Activated T-cell treated with anti-CD3 and anti-CD28 coated beads for 1 hour (primary cell): ENCODE data around the gene TMEM126A.
"Not testable (repeated sequence)": the region's sequence is repeated elsewhere in the genome, so short reads cannot be mapped to it uniquely, and the experiment has no call there.

Experiments
- DNase-seq: peaks from one replicate; pipeline ENCODE4 v3.0.0-alpha.2; 2020; ENCODE audit warnings: low read depth

Gene TMEM126A

DNA sequence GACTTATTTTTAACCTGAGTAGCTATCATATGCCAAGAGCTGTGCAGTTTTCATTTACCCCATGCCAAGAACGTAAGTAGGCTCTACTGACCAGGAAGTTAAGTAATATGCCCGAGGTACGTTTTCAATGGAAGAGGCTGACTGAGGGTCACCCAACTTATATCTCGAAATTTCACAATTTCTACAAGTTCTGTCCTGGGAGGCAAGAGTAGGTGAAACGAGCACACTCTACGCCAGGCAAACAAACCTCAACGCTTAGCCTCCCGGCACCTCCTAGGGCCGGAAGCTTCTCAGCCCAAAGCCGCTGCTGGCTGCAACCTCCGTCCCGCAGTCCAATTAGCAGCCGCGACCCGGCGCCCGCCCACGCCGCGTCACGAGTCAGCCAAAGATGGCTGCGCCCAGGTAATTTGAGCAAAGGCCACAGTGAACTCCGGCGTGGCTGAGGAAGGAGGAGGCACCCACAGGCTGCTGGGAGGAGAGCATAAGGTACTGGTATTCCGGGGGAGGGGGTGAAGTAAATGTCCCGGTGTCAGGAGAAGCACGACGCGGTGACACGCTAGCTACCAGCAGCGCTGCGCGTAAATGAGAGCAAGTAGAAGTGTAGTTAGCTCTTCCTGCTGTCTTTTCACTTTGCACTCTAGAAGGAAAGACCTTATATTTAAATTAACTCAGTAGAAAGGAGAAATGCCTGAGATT is at the start of gene TMEM126A:
TMEM126A (plus strand) TSS at position 364 of the 696 bp plus-strand sequence. CDS start 2,289 bp downstream, outside the sequence.
- peak; percentile 84 for DNase-seq

DNA sequence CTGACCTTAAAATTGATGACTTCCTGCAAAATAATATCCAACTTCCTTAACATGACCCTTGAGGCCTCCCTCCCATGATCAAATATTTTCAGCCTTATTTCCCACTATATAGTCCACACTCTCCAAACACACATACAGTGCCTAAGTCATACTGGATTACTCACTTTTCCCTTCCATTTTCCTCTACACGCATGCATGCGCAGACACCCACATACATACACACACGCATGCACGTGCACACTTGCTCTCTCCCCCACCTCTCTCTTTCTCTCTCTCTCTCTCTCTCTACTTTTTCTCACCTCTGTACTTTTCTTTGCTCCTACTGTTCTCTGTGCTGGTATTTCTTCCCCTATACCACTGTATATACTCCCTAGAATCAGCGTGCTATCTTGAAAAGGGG is 48.7 kb upstream of the TMEM126A start:
- DNase-seq: no peak

GRCh38 chr11:85602526-85603213 is 45.1 kb upstream of the TMEM126A start:
- no peak for DNase-seq

GRCh38 chr11:85603220-85603619 is 44.5 kb upstream of the TMEM126A start:
- DNase-seq: no peak

- DNase-seq: not testable (repeated sequence)
These were observed 41.5 kb upstream of the TMEM126A start for GRCh38 chr11:85606237-85606636.

- DNase-seq: not testable (repeated sequence)
These were observed 39.1 kb upstream of the TMEM126A start for GRCh38 chr11:85608621-85609020.

GRCh38 chr11:85609286-85609685 is 38.5 kb upstream of the TMEM126A start:
- DNase-seq: not testable (repeated sequence)

DNA sequence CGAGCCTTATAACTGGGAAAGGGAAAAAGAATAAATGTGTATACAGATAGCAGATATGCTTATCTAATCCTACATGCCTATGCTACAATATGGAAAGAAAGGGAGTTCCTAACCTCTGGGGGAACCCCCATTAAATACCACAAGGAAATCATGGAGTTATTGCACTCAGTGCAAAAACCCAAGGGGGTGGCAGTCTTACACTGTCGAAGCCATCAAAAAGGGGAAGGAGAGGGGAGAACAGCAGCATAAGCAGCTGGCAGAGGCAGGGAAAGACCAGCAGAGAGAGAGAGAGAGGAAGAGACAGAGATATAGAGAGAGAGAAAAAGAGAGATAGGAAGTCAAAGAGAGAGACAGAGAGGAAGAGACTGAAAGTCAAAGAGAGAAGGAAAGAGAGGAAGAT is 36.1 kb upstream of the TMEM126A start:
- DNase-seq: not testable (repeated sequence)

- DNase-seq: no peak
These were observed 28.3 kb upstream of the TMEM126A start for GRCh38 chr11:85619499-85619898.

DNA sequence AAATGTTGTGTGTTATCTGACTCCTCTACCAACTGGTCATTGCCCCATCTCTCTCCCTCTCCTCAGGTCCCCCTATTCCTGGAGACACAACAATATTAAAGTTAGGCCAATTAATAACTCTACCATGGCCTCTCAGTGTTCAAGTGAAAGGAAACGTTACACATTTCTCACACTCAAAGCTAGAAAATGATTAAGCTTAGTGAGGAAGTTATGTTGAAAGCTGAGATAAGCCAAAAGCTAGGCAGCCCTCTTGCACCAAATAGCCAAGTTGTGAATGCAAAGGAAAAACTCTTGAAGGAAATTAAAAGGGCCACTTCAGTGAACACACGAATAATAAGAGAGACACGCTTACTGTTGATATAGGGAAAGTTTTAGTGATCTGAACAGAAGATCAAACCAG is 27.5 kb upstream of the TMEM126A start:
- no peak for DNase-seq

DNA sequence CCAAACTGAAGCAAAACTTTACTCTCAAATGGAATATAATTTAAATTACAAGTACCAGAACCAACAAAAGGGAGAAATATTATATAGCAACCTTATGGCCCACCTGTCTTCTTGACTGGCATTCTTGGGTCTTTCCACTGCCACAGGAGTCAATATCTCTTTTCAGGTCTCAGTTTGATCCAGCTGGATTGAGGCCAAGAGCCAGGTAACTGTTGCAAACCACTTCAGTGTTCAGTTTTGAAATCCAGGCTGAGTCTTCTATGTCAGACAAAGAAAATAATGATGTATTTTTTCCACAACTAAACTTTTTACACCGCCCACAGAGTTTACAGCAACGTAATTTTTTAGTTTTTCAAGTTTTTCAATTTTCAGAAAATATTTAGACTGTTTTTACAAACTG is 21.3 kb upstream of the TMEM126A start:
- no peak for DNase-seq

DNA sequence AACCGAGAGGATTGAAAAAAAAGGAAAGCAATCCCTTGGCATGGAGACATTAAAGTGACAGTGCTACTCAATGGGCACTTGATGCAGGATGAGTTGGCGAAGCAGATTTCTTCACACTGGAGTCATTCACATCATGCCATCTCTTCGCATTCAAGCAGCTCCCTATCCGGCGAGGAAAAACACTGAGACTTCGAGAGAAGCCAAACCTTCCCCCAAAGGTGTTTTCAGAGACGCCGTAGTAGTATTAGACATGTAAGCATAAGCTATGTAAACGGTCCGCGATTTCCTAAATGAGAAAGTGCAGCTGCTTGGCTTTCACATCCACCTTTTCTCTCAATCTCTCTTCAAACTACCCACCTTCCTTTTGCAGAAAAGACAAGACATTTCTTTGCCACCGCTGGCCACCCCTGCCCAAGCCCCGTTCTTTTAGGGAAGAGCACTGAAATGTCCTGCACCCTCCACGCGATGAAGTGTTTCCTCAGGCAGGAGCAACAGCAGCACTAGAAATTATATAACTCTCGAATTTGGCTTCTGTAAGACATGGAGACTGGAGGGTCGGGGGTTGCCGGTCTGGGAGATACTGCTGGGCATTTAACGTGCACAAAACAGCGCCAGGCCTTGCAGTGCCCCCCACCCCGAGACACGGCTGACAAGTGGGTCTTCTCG is 20.3 kb upstream of the TMEM126A start, which contains the start of gene DLG2:
DLG2 (minus strand) TSS at position 13 of the 666 bp plus-strand sequence.
- no peak for DNase-seq

DNA sequence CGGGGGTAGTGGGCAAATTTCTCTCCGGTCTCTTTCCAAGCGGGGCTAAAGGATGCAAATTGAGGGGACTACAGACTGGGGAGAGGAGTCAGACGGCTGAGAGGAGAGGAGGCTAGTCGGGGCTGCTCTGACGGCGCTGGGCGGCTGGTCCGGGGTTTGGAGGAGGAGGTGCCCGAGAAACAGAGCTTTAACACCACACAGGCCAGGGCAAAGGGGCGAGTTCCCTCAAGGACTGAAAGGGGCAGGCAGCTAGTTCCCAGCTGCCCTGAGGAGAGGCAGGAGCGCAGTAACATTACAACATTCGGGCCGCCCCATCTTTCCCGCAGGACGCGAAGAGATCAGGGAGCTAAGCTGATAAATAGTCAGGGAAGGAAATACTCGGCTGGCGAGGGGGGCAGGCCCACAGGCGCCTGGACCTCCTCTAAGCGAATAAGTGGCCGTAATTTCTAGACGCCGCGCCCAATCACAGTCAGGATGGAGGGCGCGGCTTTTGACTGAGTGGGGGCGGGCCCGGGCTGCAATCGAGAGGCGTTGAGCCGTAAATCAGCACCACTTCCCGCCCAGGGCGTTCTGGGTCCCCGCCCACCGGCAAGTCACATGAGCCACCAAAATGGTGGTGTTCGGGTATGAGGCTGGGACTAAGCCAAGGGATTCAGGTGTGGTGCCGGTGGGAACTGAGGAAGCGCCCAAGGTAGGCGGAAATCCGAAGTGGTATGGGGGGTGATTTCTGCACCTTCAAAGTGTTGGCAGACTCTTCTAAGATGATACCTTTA is 19.6 kb upstream of the TMEM126A start, which contains the start of gene TMEM126B:
TMEM126B (plus strand) TSS at position 596 of the 773 bp plus-strand sequence; CDS start at position 611, 15 bp downstream.
- peak; percentile 92 for DNase-seq

DNA sequence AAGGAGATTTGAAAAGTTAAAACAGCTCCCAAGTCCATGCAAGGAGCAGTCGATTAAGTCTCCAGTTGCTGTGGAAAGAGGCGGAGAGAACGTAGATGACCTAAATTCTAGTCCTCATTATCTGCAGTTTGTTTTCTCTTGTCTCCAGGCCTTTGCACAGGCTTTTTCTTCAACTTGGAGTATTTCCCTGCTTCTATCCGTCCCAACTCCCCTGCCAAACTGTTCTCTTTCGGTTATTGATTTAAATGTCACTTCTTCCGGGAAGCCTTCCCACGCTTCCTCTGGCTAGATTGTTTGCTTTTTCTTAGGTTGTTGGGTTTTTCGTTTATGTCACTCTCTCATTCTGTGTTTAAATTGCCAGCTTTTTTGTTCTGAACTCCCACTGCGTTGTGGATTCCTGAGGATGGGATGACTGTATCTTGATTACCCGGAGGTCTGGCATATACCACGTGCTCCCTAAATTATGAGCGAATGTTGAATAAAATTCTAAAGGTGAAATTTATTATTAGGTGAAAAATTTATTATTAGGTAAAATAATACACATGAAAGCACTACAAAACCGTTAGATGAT is 18.9 kb upstream of the TMEM126A start:
- no peak for DNase-seq

DNA sequence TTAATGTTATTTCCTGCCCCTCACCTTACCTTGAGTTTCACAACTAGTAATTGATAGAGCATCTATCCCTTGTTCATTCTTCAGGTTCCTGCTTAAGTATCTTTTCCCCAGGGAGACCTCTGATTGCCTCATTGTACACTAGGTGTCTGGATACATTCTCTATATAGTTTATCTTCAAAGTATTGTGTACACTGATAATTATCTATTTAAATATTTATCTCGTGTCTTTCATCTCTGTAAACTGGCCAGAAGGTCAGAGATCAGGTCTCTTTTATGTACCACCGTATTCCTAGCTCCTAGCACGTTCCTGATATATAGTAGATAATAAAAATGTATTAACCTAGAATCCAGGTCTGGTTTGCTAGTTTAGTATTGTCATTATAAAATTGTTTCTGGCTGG is 13.0 kb upstream of the TMEM126A start:
- no peak for DNase-seq

GRCh38 chr11:85643191-85643614 is 4.6 kb upstream of the TMEM126A start:
- DNase-seq: no peak

DNA sequence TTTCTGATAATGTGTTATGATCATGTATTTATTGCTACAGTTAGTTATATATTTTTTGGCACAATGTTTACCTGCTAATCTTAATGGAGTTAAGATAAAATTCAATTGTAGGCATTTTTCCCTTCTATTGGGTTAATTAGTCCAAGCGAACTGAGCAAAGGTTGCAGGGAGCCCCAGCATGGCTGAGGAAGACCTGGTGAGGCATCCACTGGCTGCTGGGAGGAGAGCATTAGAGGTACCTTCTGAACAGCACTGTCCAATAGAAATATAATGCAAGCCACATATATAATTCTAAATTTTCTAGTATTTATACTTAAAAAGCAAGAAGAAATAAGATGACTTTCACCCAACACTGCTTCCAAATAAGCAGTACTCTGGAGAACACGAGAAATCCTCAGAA is 689 bp upstream of the TMEM126A start:
- DNase-seq: no peak

DNA sequence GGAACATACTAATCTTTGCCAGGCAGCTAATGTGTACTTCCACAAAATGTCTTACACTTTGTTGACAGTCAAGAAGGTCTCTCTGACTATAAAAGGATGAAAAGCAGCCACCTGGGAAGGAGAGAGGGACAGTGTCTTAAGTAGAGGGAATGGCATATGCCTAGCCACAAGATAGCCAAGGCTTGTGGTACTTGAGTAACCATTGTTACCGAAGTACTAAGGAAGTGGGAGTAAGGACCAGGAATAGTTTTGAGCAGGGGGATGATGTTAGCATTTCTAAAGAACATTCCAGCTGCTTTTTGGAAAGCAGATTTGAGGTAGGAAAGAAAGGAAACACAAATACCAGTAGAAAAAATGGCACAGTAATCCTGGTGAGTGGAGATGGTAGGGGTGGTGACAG is 3.4 kb downstream of the TMEM126A start:
- no peak for DNase-seq

DNA sequence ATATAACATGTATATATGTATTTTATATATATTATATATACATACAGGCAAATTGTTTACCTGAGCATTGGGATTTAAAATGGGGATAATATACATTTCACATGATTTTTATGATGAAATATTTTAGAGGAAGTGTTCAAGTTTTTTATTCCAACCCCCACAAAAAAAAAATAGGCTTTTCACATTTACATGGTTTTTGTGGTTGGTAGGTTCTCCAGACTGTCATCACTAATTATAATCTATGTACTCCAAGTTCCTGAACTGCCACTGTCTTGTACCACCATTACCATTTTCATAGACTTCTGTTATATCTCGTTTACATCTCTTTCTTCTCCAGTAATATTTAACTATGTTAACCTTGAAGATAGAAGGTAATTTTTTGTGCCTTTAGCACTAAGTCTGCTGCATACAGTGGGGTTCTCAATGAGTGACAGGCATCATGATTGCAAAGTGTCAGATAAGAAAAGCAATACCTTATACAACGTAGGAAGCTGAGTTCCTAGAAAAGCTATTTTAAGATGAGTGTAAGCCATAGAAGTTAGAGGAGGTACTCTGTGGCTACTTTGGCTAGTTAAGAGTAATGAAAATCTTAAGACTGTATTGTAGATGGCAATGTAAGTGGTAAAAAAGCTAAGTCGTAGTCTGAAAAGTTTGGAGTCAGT is 5.2 kb downstream of the TMEM126A start:
- no peak for DNase-seq

DNA sequence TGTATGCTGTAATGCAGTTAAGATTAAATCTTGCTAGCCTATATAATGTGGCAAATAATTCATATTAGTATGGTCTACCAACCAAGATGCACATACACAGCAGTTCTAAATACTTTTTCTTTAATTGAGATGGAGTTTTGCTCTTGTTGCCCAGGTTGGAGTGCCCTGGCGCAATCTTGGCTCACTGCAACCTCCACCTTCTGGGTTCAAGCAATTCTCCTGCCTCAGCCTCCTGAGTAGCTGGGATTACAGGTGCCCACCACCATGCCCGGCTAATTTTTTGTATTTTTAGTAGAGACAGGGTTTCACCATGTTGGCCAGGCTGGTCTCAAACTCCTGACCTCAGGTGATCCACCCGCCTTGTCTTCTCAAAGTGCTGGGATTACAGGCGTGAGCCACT is 6.6 kb downstream of the TMEM126A start:
- DNase-seq: not testable (repeated sequence)

DNA sequence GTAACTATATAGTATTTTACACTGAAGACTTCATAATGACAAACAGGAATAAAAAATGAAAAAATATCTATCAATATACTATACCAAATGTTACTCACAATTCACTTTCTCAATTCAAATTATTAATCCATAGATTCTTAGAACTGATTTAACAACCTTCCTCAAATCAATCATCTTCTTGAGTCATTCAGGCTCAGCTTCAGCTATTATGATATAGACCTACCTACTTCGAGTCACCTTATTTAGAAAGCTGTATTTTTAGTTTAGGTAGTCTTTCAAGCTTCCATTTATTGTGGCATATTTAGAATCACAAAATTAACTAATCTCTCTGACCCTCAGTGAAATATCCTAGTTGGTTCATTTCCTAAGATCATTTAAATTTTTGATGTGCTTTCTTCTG is 9.0 kb downstream of the TMEM126A start:
- no peak for DNase-seq
